HCEC 1CT (cell line): ENCODE results near the gene CALML3.
A peak's percentile ranks its signal among the peaks of the same experiment; 100 is the strongest.

Experiments
- DNase-seq: peaks from one replicate; pipeline ENCODE4 v3.0.0-alpha.2; 2017

The CALML3 gene

GRCh38 chr10:5545011-5545410 lies 20.2 kb downstream of the CALML3 start:
- no peak for DNase-seq

- no peak for DNase-seq
Observed at GRCh38 chr10:5545426-5545777, 20.6 kb downstream of the CALML3 start.

GRCh38 chr10:5545778-5546710 lies 21.3 kb downstream of the CALML3 start:
- DNase-seq, result peak; percentile 88

- DNase-seq, result peak; percentile 69
Observed at GRCh38 chr10:5546891-5547680, 22.3 kb downstream of the CALML3 start.

GRCh38 chr10:5547681-5547930 lies 22.8 kb downstream of the CALML3 start:
- DNase-seq, result no peak

GRCh38 chr10:5547931-5548660 lies 23.3 kb downstream of the CALML3 start:
- no peak for DNase-seq

- DNase-seq, result no peak
Observed at GRCh38 chr10:5549462-5550249, 24.9 kb downstream of the CALML3 start.

GRCh38 chr10:5550250-5550545 lies 25.4 kb downstream of the CALML3 start:
- no peak for DNase-seq

- no peak for DNase-seq
Observed at GRCh38 chr10:5550621-5551530, 26.1 kb downstream of the CALML3 start.

- DNase-seq, result no peak
Observed at GRCh38 chr10:5551531-5552375, 27.0 kb downstream of the CALML3 start.

GRCh38 chr10:5552376-5553321 lies 27.9 kb downstream of the CALML3 start:
- DNase-seq, result no peak

- no peak for DNase-seq
Observed at GRCh38 chr10:5553400-5554170, 28.8 kb downstream of the CALML3 start.

GRCh38 chr10:5555021-5555510 lies 30.3 kb downstream of the CALML3 start:
- no peak for DNase-seq

GRCh38 chr10:5555881-5556280 lies 31.1 kb downstream of the CALML3 start:
- no peak for DNase-seq

- DNase-seq, result no peak
Observed at GRCh38 chr10:5556576-5556975, 31.8 kb downstream of the CALML3 start.

GRCh38 chr10:5557040-5557721 lies 32.4 kb downstream of the CALML3 start:
- DNase-seq, result no peak

- DNase-seq, result no peak
Observed at GRCh38 chr10:5557799-5558771, 33.3 kb downstream of the CALML3 start.
